Cardiac muscle cell (in vitro differentiated cells and primary cell): ENCODE data around the gene PPP1CB. TPM values are rescaled to one million over a fixed set of nuclear protein-coding genes. Genes with fewer than 3 reads are reported as not detected.

Source experiments
- DNase-seq, 2 donors: peaks; one replicate each; pipeline versions ENCODE4 v3.0.0 to v3.0.0-alpha.2; 2010 to 2017; ENCODE audit warnings: low read depth in 1 of 2, low spot score in 1 of 2
- H3K27ac ChIP-seq: fragments of 200-600 bp; sonication (generic); 2 replicates; pipeline ENCODE4 v1.5.1; 2016
- H3K27me3 ChIP-seq: fragments of 200-600 bp; sonication (generic); 2 replicates; pipeline ENCODE4 v1.6.0; 2016; ENCODE audit warnings: control low read depth
- H3K36me3 ChIP-seq: fragments of 200-600 bp; sonication (generic); 2 replicates; pipeline ENCODE4 v1.5.1; 2016; ENCODE audit warnings: control low read depth
- H3K4me1 ChIP-seq: fragments of 200-600 bp; sonication (generic); 2 replicates; pipeline ENCODE4 v1.8.1; 2017; ENCODE audit warnings: low read depth, mild to moderate bottlenecking, mixed run types
- H3K4me3 ChIP-seq: fragments of 200-600 bp; sonication (generic); 2 replicates; pipeline ENCODE4 v1.5.1; 2016; ENCODE audit warnings: mild to moderate bottlenecking
- H3K9me3 ChIP-seq: fragments of 200-600 bp; sonication (generic); 2 replicates; pipeline ENCODE4 v1.5.1; 2017; ENCODE audit warnings: low read depth, mild to moderate bottlenecking, control low read depth
- polyA plus RNA-seq: library from polyadenylated mRNA; unstranded; fragments of >200 nt; fragmentation: Nextera tagmentation; extraction: Ambion mirVana; gene quantifications from 2 replicates; pipeline ENCODE4 v1.2.1, GENCODE V29; 2016
- total RNA-seq: library from RNA; depleted of rRNA; stranded (reverse); fragments of >200 nt; gene quantifications from 2 replicates; pipeline ENCODE4 v1.2.3, GENCODE V29; 2016
- TF ChIP-seq, protein P1 (sequence below): IDR thresholded peaks from 2 replicates; pipeline ENCODE4 v1.5.1; 2012; ENCODE audit warnings: low read depth, mild to moderate bottlenecking, low read length

The PPP1CB gene
- total and polyA plus RNA-seq, 2 experiments from 2014 or later, result 140 to 161 TPM

DNA sequence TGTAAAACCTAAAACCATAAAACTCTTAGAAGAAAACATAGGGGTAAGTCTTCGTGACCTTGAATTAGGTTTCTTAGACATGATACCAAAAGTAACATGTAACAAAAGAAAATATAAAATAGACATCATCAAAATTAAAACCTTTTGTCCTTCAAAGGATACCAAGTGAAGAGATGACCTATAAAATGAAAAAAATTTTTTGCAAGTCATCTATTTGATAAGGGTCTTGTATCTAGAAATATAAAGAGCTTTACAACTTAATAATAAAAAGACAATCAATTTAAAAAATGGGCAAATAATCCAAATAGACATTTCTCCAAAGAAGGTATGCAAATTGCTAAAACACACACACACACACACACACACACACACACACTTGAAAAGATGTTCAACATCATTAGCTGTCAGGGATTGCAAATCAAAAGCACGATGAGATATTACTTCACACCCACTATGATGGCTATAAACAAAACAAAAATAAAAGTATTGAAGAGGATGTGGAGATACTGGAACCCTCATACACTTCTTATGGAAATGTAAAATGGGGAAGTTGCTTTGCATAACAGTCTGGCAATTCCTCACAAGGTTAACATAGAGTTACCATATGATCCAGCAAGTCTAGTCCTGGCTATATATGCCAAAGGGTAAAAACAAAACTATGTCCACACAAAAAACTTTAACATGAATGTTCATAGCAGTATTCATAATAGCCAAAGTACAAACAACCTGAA, 82.3 kb downstream of the PPP1CB start:
- TF ChIP-seq, protein P1, sequence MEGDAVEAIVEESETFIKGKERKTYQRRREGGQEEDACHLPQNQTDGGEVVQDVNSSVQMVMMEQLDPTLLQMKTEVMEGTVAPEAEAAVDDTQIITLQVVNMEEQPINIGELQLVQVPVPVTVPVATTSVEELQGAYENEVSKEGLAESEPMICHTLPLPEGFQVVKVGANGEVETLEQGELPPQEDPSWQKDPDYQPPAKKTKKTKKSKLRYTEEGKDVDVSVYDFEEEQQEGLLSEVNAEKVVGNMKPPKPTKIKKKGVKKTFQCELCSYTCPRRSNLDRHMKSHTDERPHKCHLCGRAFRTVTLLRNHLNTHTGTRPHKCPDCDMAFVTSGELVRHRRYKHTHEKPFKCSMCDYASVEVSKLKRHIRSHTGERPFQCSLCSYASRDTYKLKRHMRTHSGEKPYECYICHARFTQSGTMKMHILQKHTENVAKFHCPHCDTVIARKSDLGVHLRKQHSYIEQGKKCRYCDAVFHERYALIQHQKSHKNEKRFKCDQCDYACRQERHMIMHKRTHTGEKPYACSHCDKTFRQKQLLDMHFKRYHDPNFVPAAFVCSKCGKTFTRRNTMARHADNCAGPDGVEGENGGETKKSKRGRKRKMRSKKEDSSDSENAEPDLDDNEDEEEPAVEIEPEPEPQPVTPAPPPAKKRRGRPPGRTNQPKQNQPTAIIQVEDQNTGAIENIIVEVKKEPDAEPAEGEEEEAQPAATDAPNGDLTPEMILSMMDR, result no peak
- no peaks in the 10 kb centered on the region for H3K9me3 ChIP-seq
- H3K36me3 ChIP-seq, result no peaks in the 10 kb centered on the region
- no peak for DNase-seq
- H3K27ac ChIP-seq, result no peak overlapping the region
- H3K4me3 ChIP-seq, result no peak overlapping the region
- no peaks in the 10 kb centered on the region for H3K4me1 ChIP-seq
- H3K27me3 ChIP-seq, result no peaks in the 10 kb centered on the region

GRCh38 chr2:28835781-28836180, 84.2 kb downstream of the PPP1CB start:
- Histone ChIP-seq H3K27ac (no peak overlapping the region), H3K27me3 (no peaks in the 10 kb centered on the region), H3K4me3 (no peak overlapping the region), H3K36me3 (no peaks in the 10 kb centered on the region), H3K9me3 (no peaks in the 10 kb centered on the region), H3K4me1 (no peaks in the 10 kb centered on the region)
- TF ChIP-seq, protein P1, result no peak
- DNase-seq, result peak; percentile 12 to 24

GRCh38 chr2:28838971-28839370, 87.3 kb downstream of the PPP1CB start:
- H3K36me3 ChIP-seq, result no peaks in the 10 kb centered on the region
- no peaks in the 10 kb centered on the region for H3K27me3 ChIP-seq
- no peaks in the 10 kb centered on the region for H3K9me3 ChIP-seq
- TF ChIP-seq, protein P1, result no peak
- no peak overlapping the region for H3K27ac ChIP-seq
- H3K4me1 ChIP-seq, result no peaks in the 10 kb centered on the region
- DNase-seq, result no peak
- H3K4me3 ChIP-seq, result no peak overlapping the region

DNA sequence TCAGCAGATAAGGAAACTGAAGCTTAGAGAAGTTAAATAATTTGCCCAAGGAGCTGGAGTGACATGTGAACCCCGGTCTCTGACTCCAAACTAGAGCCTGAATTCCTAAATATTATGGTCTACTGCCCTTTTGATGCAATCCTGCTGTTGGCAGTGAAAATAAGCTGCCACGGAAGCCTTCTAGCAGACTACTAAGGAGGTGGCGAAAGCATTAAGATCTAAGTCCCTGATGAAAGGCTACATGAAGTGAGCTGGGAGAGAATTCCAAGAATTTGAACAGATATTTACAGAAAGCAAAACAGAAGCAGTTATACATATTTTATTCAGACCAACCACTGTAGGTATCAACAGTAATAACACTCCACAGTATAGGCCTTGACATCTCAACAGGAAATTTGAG, 90.4 kb downstream of the PPP1CB start:
- no peaks in the 10 kb centered on the region for H3K9me3 ChIP-seq
- no peak overlapping the region for H3K27ac ChIP-seq
- no peaks in the 10 kb centered on the region for H3K36me3 ChIP-seq
- no peak for DNase-seq
- H3K4me3 ChIP-seq, result no peak overlapping the region
- H3K27me3 ChIP-seq, result no peaks in the 10 kb centered on the region
- H3K4me1 ChIP-seq, result no peaks in the 10 kb centered on the region
- TF ChIP-seq, protein P1, result no peak

Other genes starting within 250 kb of the PPP1CB start
- gene SPDYA, start 59.0 kb downstream of the PPP1CB start, total RNA-seq, result 0.21 and 1.4 TPM in 2 replicates
- 1.3 and 2.1 TPM in 2 replicates for gene SPDYA, start 59.0 kb downstream of the PPP1CB start, polyA plus RNA-seq
- gene TRMT61B, start 118.5 kb downstream of the PPP1CB start, total RNA-seq, result 6.3 and 9.3 TPM in 2 replicates
- 18.7 and 18.8 TPM in 2 replicates for gene TRMT61B, start 118.5 kb downstream of the PPP1CB start, polyA plus RNA-seq
- 34.1 and 52.8 TPM in 2 replicates for gene WDR43, start 142.8 kb downstream of the PPP1CB start, total RNA-seq
- 16.9 and 29.8 TPM in 2 replicates for gene WDR43, start 142.8 kb downstream of the PPP1CB start, polyA plus RNA-seq
- gene TOGARAM2, start 229.5 kb downstream of the PPP1CB start, total RNA-seq, result under 0.01 and 0.03 TPM in 2 replicates
- gene TOGARAM2, start 229.5 kb downstream of the PPP1CB start, polyA plus RNA-seq, result not detected in 2 replicates